Loucy (cell line): ENCODE measurements around the gene FRG2.
"Not testable (repeated sequence)": the region's sequence is repeated elsewhere in the genome, so short reads cannot be mapped to it uniquely, and the experiment has no call there.

ENCODE experiments used
- H2AFZ ChIP-seq: fragments of 200-600 bp; sonication (generic); 2 replicates; pipeline ENCODE4 v1.6.0; 2016; ENCODE audit warnings: antibody characterized with exemption, mild to moderate bottlenecking, low read length, moderate library complexity
- H3F3A ChIP-seq: fragments of 200-600 bp; 2 replicates; pipeline ENCODE4 v1.6.0; 2016; ENCODE audit warnings: antibody characterized with exemption, low read depth, mild to moderate bottlenecking
- H3K27me3 ChIP-seq: fragments of 200-600 bp; sonication (generic); 2 replicates; pipeline ENCODE4 v1.6.1; 2014; ENCODE audit warnings: low read length, mild to moderate bottlenecking; ENCODE audit not compliant: insufficient read depth, poor library complexity, severe bottlenecking
- H3K36me3 ChIP-seq: fragments of 200-600 bp; sonication (generic); 2 replicates; pipeline ENCODE4 v1.6.1; 2016; ENCODE audit warnings: low read length; ENCODE audit not compliant: insufficient read depth
- H3K4me1 ChIP-seq: fragments of 200-600 bp; sonication (generic); 2 replicates; pipeline ENCODE4 v1.5.1; 2014; ENCODE audit warnings: low read length, mild to moderate bottlenecking; ENCODE audit not compliant: insufficient read depth, poor library complexity, severe bottlenecking
- H3K4me2 ChIP-seq: fragments of 200-600 bp; sonication (generic); 2 replicates; pipeline ENCODE4 v1.6.0; 2014; ENCODE audit warnings: antibody characterized with exemption, low read length, low read depth, mild to moderate bottlenecking; ENCODE audit not compliant: poor library complexity, severe bottlenecking
- H3K4me3 ChIP-seq: fragments of 200-600 bp; sonication (generic); 2 replicates; pipeline ENCODE4 v1.5.1; 2014; ENCODE audit warnings: low read length, mild to moderate bottlenecking, mixed read lengths; ENCODE audit not compliant: poor library complexity, severe bottlenecking
- H3K79me2 ChIP-seq: fragments of 200-600 bp; sonication (generic); 2 replicates; pipeline ENCODE4 v1.6.1; 2014; ENCODE audit warnings: low read length; ENCODE audit not compliant: insufficient read depth
- H3K9ac ChIP-seq: fragments of 200-600 bp; sonication (generic); 2 replicates; pipeline ENCODE4 v1.6.0; 2014; ENCODE audit warnings: mild to moderate bottlenecking, low read depth, low read length, moderate library complexity; ENCODE audit not compliant: poor library complexity, severe bottlenecking
- H3K9me2 ChIP-seq: fragments of 200-600 bp; sonication (generic); replicated peaks from 2 replicates; pipeline ENCODE4 v1.6.1; 2016; ENCODE audit warnings: low read depth, low read length, mixed read lengths
- H3K9me3 ChIP-seq: fragments of 200-600 bp; sonication (generic); 2 replicates; pipeline ENCODE4 v1.6.1; 2014; ENCODE audit warnings: mild to moderate bottlenecking, antibody characterized with exemption, low read length, low read depth; ENCODE audit not compliant: insufficient read depth
- H4K20me1 ChIP-seq: fragments of 200-600 bp; sonication (generic); 2 replicates; pipeline ENCODE4 v1.6.0; 2014; ENCODE audit warnings: antibody characterized with exemption, low read length, mild to moderate bottlenecking; ENCODE audit not compliant: insufficient read depth, poor library complexity, severe bottlenecking
- EZH2phosphoT487 ChIP-seq: fragments of 200-600 bp; IDR thresholded peaks from 2 replicates; pipeline ENCODE4 v1.6.1; 2018; ENCODE audit warnings: antibody characterized with exemption, mild to moderate bottlenecking, moderate library complexity, borderline replicate concordance
- TF ChIP-seq, protein P1 (sequence below): fragments of 200-600 bp; sonication (generic); conservative IDR thresholded peaks from 2 replicates; pipeline ENCODE4 v1.5.1; 2014; ENCODE audit warnings: mild to moderate bottlenecking, antibody characterized with exemption, low read length

Gene FRG2

DNA sequence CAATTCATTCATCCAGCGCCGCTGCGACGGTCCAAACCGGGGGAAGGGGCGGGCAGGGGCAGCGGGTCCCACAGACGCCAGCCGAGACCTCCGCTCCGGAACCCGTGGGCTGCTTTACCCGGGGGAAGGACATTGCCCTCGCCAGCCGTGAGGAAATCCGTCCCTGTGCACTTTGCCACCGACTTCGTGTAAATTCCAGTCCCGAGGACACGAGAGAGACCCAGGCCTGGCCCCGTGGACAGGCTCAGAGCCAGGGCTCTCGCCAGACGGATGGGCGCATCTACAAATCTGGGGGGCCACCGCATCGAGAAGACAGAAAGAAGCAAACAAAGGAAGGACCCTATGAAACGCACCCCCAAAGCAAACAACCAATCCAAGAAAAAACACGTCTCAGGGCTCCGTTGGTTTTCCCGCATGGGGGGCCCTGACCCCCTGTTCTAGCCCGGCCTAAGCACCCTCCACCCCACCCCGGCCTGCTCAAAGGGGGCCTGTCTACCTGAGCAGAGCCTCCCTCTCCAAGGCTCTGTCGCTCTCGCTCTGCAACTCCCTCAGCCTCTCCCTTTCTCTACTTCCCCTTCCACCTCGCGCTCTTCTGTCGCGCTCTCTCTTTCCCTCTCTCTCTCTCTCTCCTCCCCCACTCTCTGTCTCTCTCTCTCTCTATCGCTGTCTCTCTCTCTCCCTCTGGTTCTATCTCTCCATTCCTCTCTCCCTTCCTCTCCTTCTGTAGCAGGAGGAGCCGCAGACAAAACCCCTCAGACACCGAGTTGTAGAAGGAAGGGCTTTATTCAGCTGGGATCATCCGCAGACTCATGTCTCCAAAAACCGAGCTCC lies 11.3 kb downstream of the FRG2 start:
- Histone ChIP-seq H2AFZ (no peak overlapping the region), H3K4me2 (no peak overlapping the region), H3K79me2 (no peaks in the 10 kb centered on the region), H3K9me2 (no peaks in the 10 kb centered on the region), H3K9ac (no peak overlapping the region), H3K9me3 (peaks cover 6% of the 10 kb centered on the region; the same call in 1 of the 2 replicates), H4K20me1 (no peaks in the 10 kb centered on the region), H3K27me3 (no peaks in the 10 kb centered on the region), H3K4me3 (no peak overlapping the region), H3F3A (no peaks in the 10 kb centered on the region), H3K4me1 (no peaks in the 10 kb centered on the region), H3K36me3 (no peaks in the 10 kb centered on the region)
- TF ChIP-seq, protein P1, sequence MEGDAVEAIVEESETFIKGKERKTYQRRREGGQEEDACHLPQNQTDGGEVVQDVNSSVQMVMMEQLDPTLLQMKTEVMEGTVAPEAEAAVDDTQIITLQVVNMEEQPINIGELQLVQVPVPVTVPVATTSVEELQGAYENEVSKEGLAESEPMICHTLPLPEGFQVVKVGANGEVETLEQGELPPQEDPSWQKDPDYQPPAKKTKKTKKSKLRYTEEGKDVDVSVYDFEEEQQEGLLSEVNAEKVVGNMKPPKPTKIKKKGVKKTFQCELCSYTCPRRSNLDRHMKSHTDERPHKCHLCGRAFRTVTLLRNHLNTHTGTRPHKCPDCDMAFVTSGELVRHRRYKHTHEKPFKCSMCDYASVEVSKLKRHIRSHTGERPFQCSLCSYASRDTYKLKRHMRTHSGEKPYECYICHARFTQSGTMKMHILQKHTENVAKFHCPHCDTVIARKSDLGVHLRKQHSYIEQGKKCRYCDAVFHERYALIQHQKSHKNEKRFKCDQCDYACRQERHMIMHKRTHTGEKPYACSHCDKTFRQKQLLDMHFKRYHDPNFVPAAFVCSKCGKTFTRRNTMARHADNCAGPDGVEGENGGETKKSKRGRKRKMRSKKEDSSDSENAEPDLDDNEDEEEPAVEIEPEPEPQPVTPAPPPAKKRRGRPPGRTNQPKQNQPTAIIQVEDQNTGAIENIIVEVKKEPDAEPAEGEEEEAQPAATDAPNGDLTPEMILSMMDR: no peak
- no peak for TF ChIP-seq EZH2phosphoT487

DNA sequence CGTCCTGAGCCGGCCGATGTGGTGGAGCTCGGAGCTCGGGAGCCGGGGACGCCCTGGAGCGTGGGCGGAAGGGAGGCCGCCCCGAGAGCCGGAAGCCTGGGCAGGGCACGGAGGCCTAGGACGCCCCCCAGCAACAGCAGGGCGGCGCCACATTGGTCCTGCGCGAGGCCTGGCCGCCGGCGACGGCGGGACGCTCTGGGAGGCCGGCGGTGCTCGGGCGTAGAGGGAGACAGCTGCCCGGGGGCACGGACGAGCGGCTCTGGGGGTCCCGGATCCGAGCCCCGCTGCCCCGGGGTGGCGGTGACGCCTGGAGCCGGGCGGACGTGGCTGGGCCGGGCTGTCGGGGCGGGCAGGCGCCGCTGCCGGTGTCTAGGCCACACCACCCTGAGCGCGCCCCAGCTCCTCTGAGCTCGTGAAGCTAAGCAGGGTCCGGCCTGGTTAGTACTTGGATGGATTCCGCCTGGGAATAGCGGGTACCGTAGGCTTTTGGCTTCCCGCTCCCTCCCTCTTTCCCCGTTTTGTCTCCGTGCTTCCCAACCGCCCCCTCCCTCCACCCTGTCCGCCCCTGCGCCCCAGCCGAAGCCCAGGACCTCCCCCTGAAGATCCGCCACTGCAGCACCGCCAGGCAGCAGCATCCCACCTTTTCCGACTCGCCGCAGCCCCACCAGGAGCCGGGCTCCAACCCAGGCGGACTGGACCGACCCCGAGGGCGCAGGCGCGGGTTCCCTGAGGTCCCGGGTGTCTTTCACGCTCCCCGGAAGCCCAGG lies 12.1 kb downstream of the FRG2 start:
- Histone ChIP-seq H3K79me2 (no peaks in the 10 kb centered on the region), H3K9ac (no peak overlapping the region), H4K20me1 (no peaks in the 10 kb centered on the region), H3K4me2 (no peak overlapping the region), H3K9me2 (no peaks in the 10 kb centered on the region), H3K9me3 (peaks cover 5% of the 10 kb centered on the region; the same call in 1 of the 2 replicates), H2AFZ (no peak overlapping the region), H3K36me3 (no peaks in the 10 kb centered on the region), H3K4me1 (no peaks in the 10 kb centered on the region), H3K4me3 (no peak overlapping the region), H3K27me3 (no peaks in the 10 kb centered on the region), H3F3A (no peaks in the 10 kb centered on the region)
- TF ChIP-seq EZH2phosphoT487: no peak
- TF ChIP-seq, protein P1: no peak

DNA sequence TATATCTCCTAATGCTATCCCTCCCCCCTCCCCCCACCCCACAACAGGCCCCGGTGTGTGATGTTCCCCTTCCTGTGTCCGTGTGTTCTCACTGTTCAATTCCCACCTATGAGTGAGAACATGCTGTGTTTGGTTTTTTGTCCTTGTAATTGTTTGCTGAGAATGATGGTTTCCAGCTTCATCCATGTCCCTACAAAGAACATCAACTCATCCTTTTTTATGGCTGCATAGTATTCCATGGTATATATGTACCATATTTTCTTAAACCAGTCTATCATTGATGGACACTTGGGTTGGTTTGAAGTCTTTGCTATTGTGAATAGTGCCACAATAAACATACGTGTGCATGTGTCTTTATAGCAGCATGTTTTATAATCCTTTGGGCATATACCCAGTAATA lies 37.1 kb downstream of the FRG2 start:
- not testable (repeated sequence) for H2AFZ ChIP-seq, H3K79me2 ChIP-seq, H3F3A ChIP-seq, H3K4me3 ChIP-seq, H4K20me1 ChIP-seq, H3K9me2 ChIP-seq, H3K4me2 ChIP-seq, H3K9ac ChIP-seq, H3K27me3 ChIP-seq, H3K9me3 ChIP-seq, H3K36me3 ChIP-seq
- peaks cover 29% of the 10 kb centered on the region for H3K4me1 ChIP-seq
